OCI-LY7 (cell line): ENCODE measurements around the gene LCN6.

Experiments used
- EZH2phosphoT487 ChIP-seq: fragments of 200-600 bp; sonication (generic); IDR thresholded peaks from 2 replicates; pipeline ENCODE4 v1.6.1; 2018; ENCODE audit warnings: low read depth, borderline replicate concordance, mild to moderate bottlenecking, mixed run types, antibody characterized with exemption, low read length, moderate library complexity, mixed read lengths
- TF ChIP-seq, protein P1 (sequence below): fragments of 200-600 bp; sonication (generic); conservative IDR thresholded peaks from 2 replicates; pipeline ENCODE4 v1.5.1; 2014; ENCODE audit warnings: mild to moderate bottlenecking, antibody characterized with exemption, low read length, moderate library complexity, mixed read lengths

DNA sequence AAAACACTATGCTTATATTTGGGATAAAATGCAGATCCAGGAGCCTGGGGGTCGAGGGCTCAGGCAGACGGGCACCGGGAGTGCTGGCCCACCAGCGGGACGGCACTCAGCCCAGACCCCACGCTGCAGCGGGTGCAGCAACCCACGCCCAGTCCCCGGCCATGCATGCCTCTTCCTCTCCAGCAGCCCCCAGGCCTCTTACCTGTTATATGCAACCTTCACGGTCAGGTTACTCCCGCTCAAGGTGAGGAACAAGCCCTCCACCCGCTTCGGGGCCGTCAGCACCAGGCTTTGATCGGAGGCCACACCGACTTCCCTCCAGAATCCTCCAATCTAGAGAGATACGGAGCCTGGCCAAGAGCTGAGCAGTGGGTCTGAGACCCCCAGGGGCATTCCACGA, 8.5 kb upstream of the LCN6 start:
- TF ChIP-seq, protein P1, sequence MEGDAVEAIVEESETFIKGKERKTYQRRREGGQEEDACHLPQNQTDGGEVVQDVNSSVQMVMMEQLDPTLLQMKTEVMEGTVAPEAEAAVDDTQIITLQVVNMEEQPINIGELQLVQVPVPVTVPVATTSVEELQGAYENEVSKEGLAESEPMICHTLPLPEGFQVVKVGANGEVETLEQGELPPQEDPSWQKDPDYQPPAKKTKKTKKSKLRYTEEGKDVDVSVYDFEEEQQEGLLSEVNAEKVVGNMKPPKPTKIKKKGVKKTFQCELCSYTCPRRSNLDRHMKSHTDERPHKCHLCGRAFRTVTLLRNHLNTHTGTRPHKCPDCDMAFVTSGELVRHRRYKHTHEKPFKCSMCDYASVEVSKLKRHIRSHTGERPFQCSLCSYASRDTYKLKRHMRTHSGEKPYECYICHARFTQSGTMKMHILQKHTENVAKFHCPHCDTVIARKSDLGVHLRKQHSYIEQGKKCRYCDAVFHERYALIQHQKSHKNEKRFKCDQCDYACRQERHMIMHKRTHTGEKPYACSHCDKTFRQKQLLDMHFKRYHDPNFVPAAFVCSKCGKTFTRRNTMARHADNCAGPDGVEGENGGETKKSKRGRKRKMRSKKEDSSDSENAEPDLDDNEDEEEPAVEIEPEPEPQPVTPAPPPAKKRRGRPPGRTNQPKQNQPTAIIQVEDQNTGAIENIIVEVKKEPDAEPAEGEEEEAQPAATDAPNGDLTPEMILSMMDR: no peak
- no peak for TF ChIP-seq EZH2phosphoT487
